Mesenteric fat pad (tissue), 1 donor: ENCODE results near the gene DCAF12. TPM values are rescaled to one million over a fixed set of nuclear protein-coding genes. Genes with fewer than 3 reads are reported as not detected.

Experiments
- DNase-seq: peaks from one replicate; pipeline ENCODE4 v3.0.0-alpha.2; 2020; ENCODE audit warnings: low spot score
- total RNA-seq: library from RNA; stranded (reverse); fragmentation: NEBNext Ultra II Directional; extraction: Animal tissue kit (Norgen Biotek cat#: 25700); gene quantifications from one replicate; pipeline ENCODE4 v1.2.1, GENCODE V29; 2021
- donor health status: DM: yes; HTN: yes; CAD: no.

The DCAF12 gene
- total RNA-seq, 1 donor from 2014 or later: 32.3 TPM

GRCh38 chr9:34072410-34072809, 54.1 kb downstream of the DCAF12 start:
- no peak for DNase-seq

GRCh38 chr9:34070606-34071324, 55.7 kb downstream of the DCAF12 start:
- no peak for DNase-seq

- no peak for DNase-seq
Measured at GRCh38 chr9:34069831-34070230, 56.7 kb downstream of the DCAF12 start.

- no peak for DNase-seq
Measured at GRCh38 chr9:34065541-34065940, 61.0 kb downstream of the DCAF12 start.

- no peak for DNase-seq
Measured at GRCh38 chr9:34059954-34060353, 66.5 kb downstream of the DCAF12 start.

GRCh38 chr9:34059281-34059680, 67.2 kb downstream of the DCAF12 start:
- no peak for DNase-seq

- peak; percentile 53 for DNase-seq
Measured at GRCh38 chr9:34049630-34050384, 76.7 kb downstream of the DCAF12 start.

- peak; percentile 99 for DNase-seq
Measured at GRCh38 chr9:34048727-34049629, 77.5 kb downstream of the DCAF12 start, which contains the start of gene UBAP2. Gene UBAP2, minus strand, starts transcription at chr9:34048887. Its CDS starts 31,739 bp downstream, at chr9:34017148.

- DNase-seq: peak; percentile 89
Measured at GRCh38 chr9:34047864-34048726, 78.4 kb downstream of the DCAF12 start.

GRCh38 chr9:34046784-34047379, 79.6 kb downstream of the DCAF12 start:
- no peak for DNase-seq

GRCh38 chr9:34045903-34046302, 80.6 kb downstream of the DCAF12 start:
- no peak for DNase-seq

- DNase-seq: peak; percentile 60
Measured at GRCh38 chr9:34042074-34042473, 84.4 kb downstream of the DCAF12 start.

GRCh38 chr9:34038851-34039250, 87.6 kb downstream of the DCAF12 start:
- peak; percentile 65 for DNase-seq

- DNase-seq: no peak
Measured at GRCh38 chr9:34037626-34038025, 88.9 kb downstream of the DCAF12 start.

GRCh38 chr9:34036625-34037024, 89.9 kb downstream of the DCAF12 start:
- DNase-seq: peak; percentile 41

Other genes starting within 250 kb of the DCAF12 start
- 27.0 TPM for gene UBAP2, start 77.8 kb downstream of the DCAF12 start, total RNA-seq
- gene UBAP1, start 52.3 kb upstream of the DCAF12 start, total RNA-seq: 56.0 TPM
- gene KIF24, start 202.6 kb upstream of the DCAF12 start, total RNA-seq: 0.45 TPM
- gene NUDT2, start 202.9 kb upstream of the DCAF12 start, total RNA-seq: 17.7 TPM